CD14-positive monocyte (primary cell): ENCODE measurements around the gene WTIP. TPM values are rescaled to one million over a fixed set of nuclear protein-coding genes. Genes with fewer than 3 reads are reported as not detected.
A peak's percentile ranks its signal among the peaks of the same experiment; 100 is the strongest.

Experiments used
- DNase-seq, 3 donors: peaks; one replicate each; pipeline ENCODE4 v3.0.0-alpha.2; 2011 to 2022
- H2AFZ ChIP-seq: 2 replicates; pipeline ENCODE4 v1.6.0; 2012; ENCODE audit warnings: mild to moderate bottlenecking, low read depth, low read length, inconsistent platforms; ENCODE audit not compliant: insufficient read depth, poor library complexity, severe bottlenecking
- H3K27ac ChIP-seq, 2 donors: 1 replicate in 1 of 2; 2 replicates in 1 of 2; pipeline ENCODE4 v1.5.1; 2012 to 2013; ENCODE audit warnings: low read length in 2 of 2, control low read depth in 1 of 2, inconsistent platforms in 1 of 2, low read depth in 1 of 2, mild to moderate bottlenecking in 1 of 2
- H3K27me3 ChIP-seq, 2 donors: one replicate each; pipeline versions ENCODE4 v1.6.0 to v1.6.1; 2011 to 2013; ENCODE audit warnings: low read length in 2 of 2; ENCODE audit not compliant: control insufficient read depth in 2 of 2, insufficient read depth in 2 of 2
- H3K36me3 ChIP-seq, 2 donors: replicated peaks in 1 of 2; 1 replicate in 1 of 2; 2 replicates in 1 of 2; pipeline versions ENCODE4 v1.5.1 to v1.6.1; 2012 to 2013; ENCODE audit warnings: low read length in 2 of 2, control low read depth in 1 of 2, inconsistent platforms in 1 of 2, mild to moderate bottlenecking in 1 of 2; ENCODE audit not compliant: insufficient read depth in 2 of 2, control insufficient read depth in 1 of 2
- H3K4me1 ChIP-seq, 2 donors: 1 replicate in 1 of 2; 2 replicates in 1 of 2; pipeline versions ENCODE4 v1.5.1 to v1.6.1; 2012 to 2013; ENCODE audit warnings: low read length in 2 of 2, control low read depth in 1 of 2, inconsistent platforms in 1 of 2, mild to moderate bottlenecking in 1 of 2, moderate library complexity in 1 of 2; ENCODE audit not compliant: insufficient read depth in 2 of 2, control insufficient read depth in 1 of 2
- H3K4me2 ChIP-seq: replicated peaks from 2 replicates; pipeline ENCODE3; 2012; ENCODE audit warnings: low read length, moderate library complexity, mild to moderate bottlenecking; ENCODE audit not compliant: poor library complexity, severe bottlenecking; ENCODE audit errors: extremely low read depth
- H3K4me3 ChIP-seq, 3 experiments: fragments of 200-600 bp in 1 of 3; sonication (generic) in 1 of 3; replicated peaks in 1 of 3; 1 replicate in 2 of 3; 2 replicates in 1 of 3; pipeline ENCODE4 v1.5.1; 2011 to 2013; ENCODE audit warnings: low read length in 3 of 3, mild to moderate bottlenecking in 3 of 3, control low read depth in 2 of 3, low read depth in 2 of 3, inconsistent platforms in 1 of 3, moderate library complexity in 1 of 3
- H3K79me2 ChIP-seq: 2 replicates; pipeline ENCODE4 v1.6.0; 2012; ENCODE audit warnings: mild to moderate bottlenecking, control low read depth, inconsistent platforms, low read length, moderate library complexity; ENCODE audit not compliant: insufficient read depth
- H3K9ac ChIP-seq: 2 replicates; pipeline ENCODE4 v1.6.0; 2017; ENCODE audit warnings: low read length, mild to moderate bottlenecking; ENCODE audit not compliant: insufficient read depth, poor library complexity, severe bottlenecking
- H3K9me3 ChIP-seq, 2 donors: replicated peaks in 1 of 2; 1 replicate in 1 of 2; 2 replicates in 1 of 2; pipeline versions ENCODE4 v1.5.1 to v1.6.1; 2012 to 2013; ENCODE audit warnings: low read length in 2 of 2, control low read depth in 1 of 2; ENCODE audit not compliant: control insufficient read depth in 1 of 2, insufficient read depth in 1 of 2
- H4K20me1 ChIP-seq: 2 replicates; pipeline ENCODE4 v1.6.0; 2012; ENCODE audit warnings: mild to moderate bottlenecking, low read length, control low read depth, moderate library complexity; ENCODE audit not compliant: insufficient read depth
- H3K27ac Mint-ChIP-seq, 7 donors: one replicate each; pipeline ENCODE4 v1.8.0; 2020; ENCODE audit warnings: mild to moderate bottlenecking in 7 of 7, mixed read lengths in 7 of 7, moderate library complexity in 6 of 7, inconsistent platforms in 2 of 7
- H3K27me3 Mint-ChIP-seq, 3 donors: one replicate each; pipeline ENCODE4 v1.8.0; 2021 to 2022; ENCODE audit warnings: low read depth in 3 of 3, mild to moderate bottlenecking in 3 of 3, mixed read lengths in 3 of 3, moderate library complexity in 3 of 3, inconsistent platforms in 1 of 3
- H3K36me3 Mint-ChIP-seq, 2 donors: one replicate each; pipeline ENCODE4 v1.8.0; 2020; ENCODE audit warnings: mixed read lengths in 2 of 2, inconsistent platforms in 1 of 2, mild to moderate bottlenecking in 1 of 2
- H3K4me1 Mint-ChIP-seq: one replicate; pipeline ENCODE4 v1.8.0; 2020; ENCODE audit warnings: mild to moderate bottlenecking, mixed read lengths
- H3K4me3 Mint-ChIP-seq, 2 donors: one replicate each; pipeline ENCODE4 v1.8.0; 2020; ENCODE audit warnings: mild to moderate bottlenecking in 2 of 2, mixed read lengths in 2 of 2, moderate library complexity in 1 of 2
- H3K9me3 Mint-ChIP-seq, 7 donors: one replicate each; pipeline ENCODE4 v1.8.0; 2020 to 2022; ENCODE audit warnings: mixed read lengths in 7 of 7, mild to moderate bottlenecking in 6 of 7, moderate library complexity in 6 of 7, inconsistent platforms in 2 of 7
- CTCF ChIP-seq: fragments of 200-600 bp; IDR thresholded peaks from one replicate; pipeline ENCODE4 v1.8.0; 2022; ENCODE audit warnings: antibody characterized with exemption, mild to moderate bottlenecking
- WGBS: methylation state at CpG from one replicate; pipeline ENCODE4 v1.1.5; 2013; ENCODE audit warnings: missing lambda C conversion rate; ENCODE audit not compliant: insufficient coverage; 5-methylcytosine and 5-hydroxymethylcytosine counted together
- intact Hi-C, 2 donors: fragments of 100-400 bp; cut with micrococcal nuclease; formaldehyde crosslinking; loops; one replicate each; pipeline versions ENCODE4 v1.15.0 to v1.15.1; 2023
- polyA plus RNA-seq, 3 donors: library from polyadenylated mRNA; depleted of rRNA in 1 of 3; unstranded in 2 of 3; stranded (reverse) in 1 of 3; fragments of 300-500 nt in 2 of 3; fragments of >200 nt in 1 of 3; fragmentation: Illumina TruSeq in 2 of 3; gene quantifications; 1 replicate in 2 of 3; 2 replicates in 1 of 3; pipeline ENCODE4 v1.2.3, GENCODE V29; 2012 to 2021

Gene WTIP
- polyA plus RNA-seq, 3 donors = 0.11 TPM; not detected in 2

GRCh38 chr19:34512254-34512822, 30.8 kb downstream of the WTIP start:
- intact Hi-C loops = no loop called here
- Histone ChIP-seq H3K27ac (no peak overlapping the region), H3K27me3 (no peaks in the 10 kb centered on the region), H4K20me1 (no peaks in the 10 kb centered on the region), H3K4me2 (no peak overlapping the region), H3K4me1 (no peaks in the 10 kb centered on the region), H3K36me3 (no peaks in the 10 kb centered on the region), H2AFZ (no peak overlapping the region), H3K9ac (no peak overlapping the region), H3K4me3 (no peak overlapping the region), H3K79me2 (no peaks in the 10 kb centered on the region), H3K9me3 (peaks cover 3 to 9% of the 10 kb centered on the region in 2 donors)
- H3K27me3 Mint-ChIP-seq = peaks cover 0 to 7% (median 6%) of the 10 kb centered on the region in 3 donors
- TF ChIP-seq CTCF = no peak
- no peak for DNase-seq
- WGBS = 95% methylated on average over 8 of the region's 17 CpGs
- peak overlapping the region in 1 of 7 donors; percentile 55 for H3K27ac Mint-ChIP-seq
- H3K4me1 Mint-ChIP-seq = no peaks in the 10 kb centered on the region
- no peak overlapping the region for H3K4me3 Mint-ChIP-seq
- peaks cover 9 to 26% (median 18%) of the 10 kb centered on the region in 7 donors for H3K9me3 Mint-ChIP-seq
- no peaks in the 10 kb centered on the region for H3K36me3 Mint-ChIP-seq

GRCh38 chr19:34513767-34514166, 32.2 kb downstream of the WTIP start:
- no peaks in the 10 kb centered on the region for H4K20me1 ChIP-seq
- DNase-seq = no peak
- no peak overlapping the region for H3K9ac ChIP-seq
- Mint-ChIP-seq H3K9me3 (peaks cover 9 to 26% (median 18%) of the 10 kb centered on the region in 7 donors), H3K4me1 (no peaks in the 10 kb centered on the region), H3K36me3 (no peaks in the 10 kb centered on the region), H3K27ac (no peak overlapping the region), H3K4me3 (no peak overlapping the region), H3K27me3 (peaks cover 0 to 7% (median 6%) of the 10 kb centered on the region in 3 donors)
- H3K27me3 ChIP-seq = no peaks in the 10 kb centered on the region
- intact Hi-C loops = no loop called here
- H3K36me3 ChIP-seq = no peaks in the 10 kb centered on the region
- H3K79me2 ChIP-seq = no peaks in the 10 kb centered on the region
- H3K27ac ChIP-seq = no peak overlapping the region
- no peak overlapping the region for H2AFZ ChIP-seq
- no peak for TF ChIP-seq CTCF
- no peaks in the 10 kb centered on the region for H3K4me1 ChIP-seq
- peaks cover 3 to 9% of the 10 kb centered on the region in 2 donors for H3K9me3 ChIP-seq
- no peak overlapping the region for H3K4me3 ChIP-seq
- no peak overlapping the region for H3K4me2 ChIP-seq
- WGBS = 91% methylated on average over 6 of the region's 6 CpGs
